OCI-LY3 (cell line): ENCODE results near the gene OSTN.

Experiments used
- H2AFZ ChIP-seq: fragments of 200-600, 300-600 bp; shearing (Covaris generic); 2 replicates; pipeline ENCODE4 v1.6.0; 2014; ENCODE audit warnings: antibody characterized with exemption, low read depth, low read length
- H3K27ac ChIP-seq: fragments of 200-600, 300-600 bp; sonication (generic); 2 replicates; pipeline ENCODE4 v1.5.1; 2014; ENCODE audit warnings: mild to moderate bottlenecking, low read length, moderate library complexity, mixed read lengths
- H3K27me3 ChIP-seq: fragments of 200-600, 300-600 bp; sonication (generic); 2 replicates; pipeline ENCODE4 v1.6.1; 2014; ENCODE audit warnings: low read depth, low read length, mixed read lengths
- H3K36me3 ChIP-seq: fragments of 200-600, 300-600 bp; sonication (generic); replicated peaks from 2 replicates; pipeline ENCODE3; 2014; ENCODE audit warnings: low read depth, low read length, mixed read lengths
- H3K4me1 ChIP-seq: fragments of 300-600, 200-600 bp; sonication (generic); 2 replicates; pipeline ENCODE4 v1.6.1; 2014; ENCODE audit warnings: low read length, mixed read lengths
- H3K4me2 ChIP-seq: fragments of 200-600, 300-600 bp; sonication (generic); 2 replicates; pipeline ENCODE4 v1.6.1; 2014; ENCODE audit warnings: low read length, mixed read lengths
- H3K4me3 ChIP-seq: fragments of 300-600, 200-600 bp; sonication (generic); 2 replicates; pipeline ENCODE4 v1.5.1; 2014; ENCODE audit warnings: antibody characterized with exemption, mild to moderate bottlenecking, low read length, moderate library complexity
- H3K79me2 ChIP-seq: fragments of 300-600, 200-600 bp; shearing (Covaris generic); 2 replicates; pipeline ENCODE4 v1.6.1; 2014; ENCODE audit warnings: mild to moderate bottlenecking, low read length, mixed read lengths
- H3K9ac ChIP-seq: fragments of 300-600, 200-600 bp; shearing (Covaris generic); 2 replicates; pipeline ENCODE4 v1.6.0; 2014; ENCODE audit warnings: mild to moderate bottlenecking, low read length, moderate library complexity
- H3K9me3 ChIP-seq: fragments of 200-600, 300-600 bp; shearing (Covaris generic); 2 replicates; pipeline ENCODE4 v1.6.1; 2014; ENCODE audit warnings: low read length, mixed read lengths; ENCODE audit not compliant: insufficient read depth
- H4K20me1 ChIP-seq: fragments of 200-600, 300-600 bp; sonication (generic); 2 replicates; pipeline ENCODE4 v1.6.1; 2016; ENCODE audit warnings: low read length, mixed read lengths; ENCODE audit not compliant: insufficient read depth
- CTCF ChIP-seq: fragments of 200-600, 300-600 bp; sonication (generic); IDR thresholded peaks from 2 replicates; pipeline ENCODE4 v1.5.1; 2014; ENCODE audit warnings: antibody characterized with exemption, low read length, low read depth
- EZH2phosphoT487 ChIP-seq: fragments of 200-600 bp; shearing (Covaris generic); IDR thresholded peaks from 2 replicates; pipeline ENCODE4 v1.6.1; 2018; ENCODE audit warnings: antibody characterized with exemption, mixed run types, low read depth

The OSTN gene

GRCh38 chr3:191216510-191216909 lies 17.5 kb downstream of the OSTN start:
- Histone ChIP-seq H3K9me3 (no peaks in the 10 kb centered on the region), H2AFZ (no peak overlapping the region), H3K4me1 (no peaks in the 10 kb centered on the region)

GRCh38 chr3:191217301-191217700 lies 18.3 kb downstream of the OSTN start:
- no peak overlapping the region for H3K4me2 ChIP-seq
- H3K27ac ChIP-seq = no peak overlapping the region
- H3K4me1 ChIP-seq = no peaks in the 10 kb centered on the region
- no peak for TF ChIP-seq CTCF
- no peak for TF ChIP-seq EZH2phosphoT487
- H3K9ac ChIP-seq = no peak overlapping the region
- no peaks in the 10 kb centered on the region for H3K27me3 ChIP-seq
- H2AFZ ChIP-seq = no peak overlapping the region
- H4K20me1 ChIP-seq = no peaks in the 10 kb centered on the region
- H3K4me3 ChIP-seq = no peak overlapping the region
- no peaks in the 10 kb centered on the region for H3K9me3 ChIP-seq
- no peaks in the 10 kb centered on the region for H3K79me2 ChIP-seq
- H3K36me3 ChIP-seq = no peaks in the 10 kb centered on the region

More at GRCh38 chr3:191216510-191216909, 17.5 kb downstream of the OSTN start:
- no peaks in the 10 kb centered on the region for H3K36me3 ChIP-seq
- no peak overlapping the region for H3K4me3 ChIP-seq
- no peak for TF ChIP-seq EZH2phosphoT487
- no peak for TF ChIP-seq CTCF
- no peak overlapping the region for H3K4me2 ChIP-seq
- no peak overlapping the region for H3K27ac ChIP-seq
- no peaks in the 10 kb centered on the region for H4K20me1 ChIP-seq
- H3K27me3 ChIP-seq = no peaks in the 10 kb centered on the region
- H3K9ac ChIP-seq = no peak overlapping the region
- no peaks in the 10 kb centered on the region for H3K79me2 ChIP-seq

DNA sequence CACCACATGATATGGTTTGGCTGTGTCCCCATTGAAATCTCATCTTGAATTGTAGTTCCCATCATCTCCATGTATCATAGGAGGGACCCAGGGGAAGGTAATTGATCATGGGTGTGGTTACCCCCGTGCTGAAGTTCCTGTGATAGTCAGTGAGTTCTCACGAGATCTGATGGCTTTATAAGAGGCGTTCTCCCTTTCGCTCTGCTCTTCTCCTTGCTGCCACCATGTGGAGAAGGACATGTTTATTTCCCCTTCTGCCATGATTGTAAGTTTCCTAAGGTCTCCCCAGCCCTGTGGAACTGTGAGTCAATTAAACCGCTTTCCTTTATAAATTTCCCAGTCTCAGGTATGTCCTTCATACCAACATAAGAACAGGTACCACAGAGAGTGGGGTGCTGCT lies 21.9 kb downstream of the OSTN start:
- H3K4me3 ChIP-seq = no peak overlapping the region
- no peaks in the 10 kb centered on the region for H3K79me2 ChIP-seq
- H3K9me3 ChIP-seq = no peaks in the 10 kb centered on the region
- no peak overlapping the region for H3K27ac ChIP-seq
- peaks cover 3% of the 10 kb centered on the region; the same call in 1 of the 2 replicates for H3K4me1 ChIP-seq
- H3K4me2 ChIP-seq = no peak overlapping the region
- no peaks in the 10 kb centered on the region for H3K27me3 ChIP-seq
- no peak for TF ChIP-seq EZH2phosphoT487
- peak; percentile 17; the same call in 1 of the 2 replicates for TF ChIP-seq CTCF
- H3K9ac ChIP-seq = no peak overlapping the region
- H3K36me3 ChIP-seq = no peaks in the 10 kb centered on the region
- no peak overlapping the region for H2AFZ ChIP-seq
- H4K20me1 ChIP-seq = no peaks in the 10 kb centered on the region

- TF ChIP-seq CTCF = no peak
- no peak for TF ChIP-seq EZH2phosphoT487
Measured at GRCh38 chr3:191221638-191222037, 22.6 kb downstream of the OSTN start.

More at GRCh38 chr3:191221638-191222037, 22.6 kb downstream of the OSTN start:
- no peaks in the 10 kb centered on the region for H3K36me3 ChIP-seq
- no peaks in the 10 kb centered on the region for H3K79me2 ChIP-seq
- H3K27ac ChIP-seq = no peak overlapping the region
- H2AFZ ChIP-seq = no peak overlapping the region
- H4K20me1 ChIP-seq = no peaks in the 10 kb centered on the region
- H3K9me3 ChIP-seq = no peaks in the 10 kb centered on the region
- H3K9ac ChIP-seq = no peak overlapping the region
- no peaks in the 10 kb centered on the region for H3K27me3 ChIP-seq
- H3K4me2 ChIP-seq = no peak overlapping the region
- H3K4me3 ChIP-seq = no peak overlapping the region
- H3K4me1 ChIP-seq = peaks cover 3% of the 10 kb centered on the region; the same call in 1 of the 2 replicates
